GM18505 (cell line): ENCODE results near the gene RUBCNL.

Experiments
- ATAC-seq: cut with Tn5 transposase; IDR thresholded peaks from one replicate; pipeline ENCODE4 v1.9.1; 2021; ENCODE audit not compliant: unreplicated experiment
- POLR2A ChIP-seq: IDR thresholded peaks from 4 replicates; pipeline ENCODE4 v1.6.1; 2011; ENCODE audit warnings: borderline replicate concordance; ENCODE audit not compliant: insufficient read depth, insufficient read length; ENCODE audit errors: extremely low read depth

The RUBCNL gene

GRCh38 chr13:46342538-46342937, 44.5 kb downstream of the RUBCNL start:
- no peak for TF ChIP-seq POLR2A
- no peak for ATAC-seq

DNA sequence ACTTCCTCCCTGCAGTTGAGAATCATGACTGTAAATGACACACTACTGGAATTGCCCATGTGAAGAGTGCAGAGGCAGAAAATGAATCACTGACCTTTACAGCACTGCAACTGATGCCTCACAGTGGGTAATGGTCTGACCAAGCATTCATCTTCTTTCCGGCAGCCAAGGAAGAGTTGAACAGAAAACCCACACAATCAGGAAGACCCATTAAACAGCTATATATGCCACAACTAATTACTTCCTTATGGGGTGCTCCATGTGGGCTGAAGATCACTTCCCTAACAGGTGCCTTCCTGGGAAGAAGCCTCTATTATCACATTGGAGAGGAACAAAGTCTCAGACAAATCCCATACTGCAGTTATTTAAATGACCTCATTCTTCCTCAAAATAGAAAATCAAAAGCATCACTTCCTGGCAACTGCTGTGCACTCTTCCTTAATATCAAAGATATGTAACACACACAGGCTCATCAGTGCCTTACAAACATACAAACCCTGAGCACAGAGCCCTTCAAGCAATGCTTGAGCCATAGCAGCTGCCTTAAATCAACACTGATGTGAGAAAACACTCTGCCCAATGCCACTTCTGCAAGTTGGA, 45.8 kb downstream of the RUBCNL start:
- peak; percentile 56 for ATAC-seq
- no peak for TF ChIP-seq POLR2A

DNA sequence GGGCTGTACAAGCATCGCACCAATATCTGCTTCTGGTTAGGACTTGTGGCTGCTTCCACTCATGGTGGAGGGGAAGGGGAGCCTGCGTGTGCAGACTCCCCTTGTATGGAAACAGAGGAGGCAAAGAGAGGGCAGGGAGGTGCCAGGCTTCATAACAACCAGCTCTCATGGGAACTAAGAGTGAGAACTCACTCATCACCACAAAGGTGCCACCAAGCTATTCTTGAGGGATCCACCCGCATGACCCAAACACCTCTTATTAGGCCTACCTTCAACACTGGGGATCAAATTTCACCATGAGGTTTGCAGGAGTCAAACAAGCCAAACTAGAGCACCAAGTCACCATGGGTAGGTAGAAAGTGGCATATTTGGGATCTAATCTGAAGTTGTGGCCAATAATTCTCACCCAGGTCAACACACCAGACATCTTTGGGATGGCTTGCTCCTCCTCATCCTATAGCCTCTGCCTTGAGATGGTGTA, 46.4 kb downstream of the RUBCNL start:
- ATAC-seq = peak; percentile 12
- TF ChIP-seq POLR2A = no peak

GRCh38 chr13:46340011-46340410, 47.0 kb downstream of the RUBCNL start:
- no peak for TF ChIP-seq POLR2A
- no peak for ATAC-seq

- no peak for TF ChIP-seq POLR2A
- peak; percentile 51 for ATAC-seq
Measured at GRCh38 chr13:46339035-46339666, 47.9 kb downstream of the RUBCNL start.

GRCh38 chr13:46337700-46338099, 49.4 kb downstream of the RUBCNL start:
- TF ChIP-seq POLR2A = no peak
- no peak for ATAC-seq

DNA sequence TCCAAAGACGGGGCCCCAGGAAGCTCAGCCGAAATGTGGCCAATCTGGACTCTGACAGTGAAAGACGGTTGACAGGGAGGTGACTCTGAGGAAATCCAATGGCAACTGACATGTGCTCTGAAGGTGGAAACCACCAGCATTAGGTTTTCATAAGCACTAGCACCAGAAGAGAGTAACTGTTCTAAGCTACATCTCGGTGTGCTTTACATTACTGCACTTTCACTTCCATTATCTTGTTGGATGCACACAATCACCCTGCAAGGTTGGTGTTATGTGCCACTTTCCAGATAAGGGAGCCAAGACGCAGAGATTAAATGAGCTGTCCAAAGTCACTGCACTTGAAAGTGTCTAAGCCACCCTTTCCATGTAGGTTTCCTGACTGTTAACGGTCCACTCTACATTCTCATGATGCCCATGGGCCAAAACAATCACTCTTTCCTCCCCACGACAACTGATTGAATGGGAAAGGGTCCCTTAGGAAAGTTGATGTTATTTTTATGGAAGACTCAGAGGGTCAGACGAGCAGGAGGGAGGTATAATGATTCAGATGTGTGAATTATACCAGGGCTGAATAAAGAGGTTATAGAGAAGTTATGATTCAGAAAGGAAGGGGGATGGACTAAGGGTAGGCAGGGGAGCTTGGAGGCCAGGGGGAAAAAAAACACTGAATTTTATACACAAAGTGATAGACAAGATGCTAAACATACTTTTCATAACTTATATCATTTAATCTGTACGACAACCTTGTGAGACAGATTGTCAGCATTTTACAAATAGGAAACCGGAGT, 52.8 kb downstream of the RUBCNL start:
- TF ChIP-seq POLR2A = no peak
- ATAC-seq = peak; percentile 47

GRCh38 chr13:46332772-46333171, 54.3 kb downstream of the RUBCNL start:
- no peak for ATAC-seq
- no peak for TF ChIP-seq POLR2A

DNA sequence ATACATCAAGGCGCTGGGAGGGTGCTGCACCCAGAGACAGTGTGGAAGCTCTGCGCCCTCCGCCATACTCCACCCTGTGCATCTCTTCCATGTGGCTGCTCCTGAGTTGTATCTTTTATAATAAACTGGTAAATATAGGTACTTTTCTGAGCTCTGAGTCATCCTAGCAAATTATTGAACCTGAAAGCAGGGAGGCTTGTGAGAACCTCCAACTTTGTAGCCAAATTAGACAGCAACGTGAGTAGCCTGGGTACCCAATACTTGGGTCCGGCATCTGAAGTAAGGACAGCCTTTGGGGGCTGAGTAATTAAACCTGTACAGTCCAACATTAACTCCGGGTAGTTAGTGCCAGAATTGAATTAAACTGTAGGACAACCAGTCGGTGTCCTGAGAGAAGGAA, 57.4 kb downstream of the RUBCNL start:
- ATAC-seq = no peak
- no peak for TF ChIP-seq POLR2A

- no peak for TF ChIP-seq POLR2A
- ATAC-seq = no peak
Measured at GRCh38 chr13:46327246-46327645, 59.8 kb downstream of the RUBCNL start.

DNA sequence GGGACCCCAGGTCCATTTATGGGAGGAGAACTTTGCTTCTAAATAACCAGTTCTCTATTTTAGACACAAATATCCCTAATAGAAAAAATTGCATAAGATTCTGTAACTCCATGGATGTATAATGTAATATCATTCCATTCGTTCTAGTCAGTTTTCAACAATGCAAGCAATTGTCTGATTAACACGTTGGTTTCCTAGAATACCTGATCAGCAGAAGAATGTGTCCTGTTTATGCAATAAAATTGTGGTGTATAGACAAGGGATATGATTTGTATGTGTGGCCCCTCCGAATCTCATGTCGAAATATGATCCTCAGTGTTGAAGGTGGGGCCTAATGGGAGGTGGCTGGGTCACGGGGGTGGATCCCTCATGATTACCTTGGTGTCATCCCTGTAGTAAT, 62.1 kb downstream of the RUBCNL start:
- TF ChIP-seq POLR2A = no peak
- no peak for ATAC-seq

- no peak for ATAC-seq
- TF ChIP-seq POLR2A = no peak
Measured at GRCh38 chr13:46321494-46322225, 65.4 kb downstream of the RUBCNL start.

- no peak for TF ChIP-seq POLR2A
- ATAC-seq = no peak
Measured at GRCh38 chr13:46320821-46321220, 66.2 kb downstream of the RUBCNL start.

GRCh38 chr13:46320406-46320805, 66.6 kb downstream of the RUBCNL start:
- no peak for ATAC-seq
- TF ChIP-seq POLR2A = no peak

DNA sequence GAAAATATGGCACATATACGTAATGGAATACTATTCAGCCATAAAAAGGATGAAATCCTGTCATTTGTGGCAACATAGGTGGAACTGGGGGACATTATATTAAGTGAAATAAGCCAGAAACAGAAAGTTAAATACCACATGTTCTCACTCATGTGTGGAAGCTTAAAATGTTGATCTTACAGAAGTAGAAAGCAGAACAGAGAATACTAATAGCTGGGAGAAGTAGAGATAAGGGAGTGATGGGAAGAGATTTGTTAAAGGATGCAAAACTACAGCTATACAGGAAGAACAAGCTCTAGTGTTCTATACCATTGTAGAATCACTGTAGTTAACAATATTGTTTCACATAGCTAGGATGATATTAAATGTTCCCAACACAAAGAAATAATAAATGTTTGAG, 68.1 kb downstream of the RUBCNL start:
- no peak for ATAC-seq
- TF ChIP-seq POLR2A = no peak
